ENCODE data around the gene MSX2. TPM values are rescaled to one million over a fixed set of nuclear protein-coding genes. Genes with fewer than 3 reads are reported as not detected.

MSX2 gene
- total RNA-seq, 1 donor from 2014 or later, result 0.56 TPM

DNA sequence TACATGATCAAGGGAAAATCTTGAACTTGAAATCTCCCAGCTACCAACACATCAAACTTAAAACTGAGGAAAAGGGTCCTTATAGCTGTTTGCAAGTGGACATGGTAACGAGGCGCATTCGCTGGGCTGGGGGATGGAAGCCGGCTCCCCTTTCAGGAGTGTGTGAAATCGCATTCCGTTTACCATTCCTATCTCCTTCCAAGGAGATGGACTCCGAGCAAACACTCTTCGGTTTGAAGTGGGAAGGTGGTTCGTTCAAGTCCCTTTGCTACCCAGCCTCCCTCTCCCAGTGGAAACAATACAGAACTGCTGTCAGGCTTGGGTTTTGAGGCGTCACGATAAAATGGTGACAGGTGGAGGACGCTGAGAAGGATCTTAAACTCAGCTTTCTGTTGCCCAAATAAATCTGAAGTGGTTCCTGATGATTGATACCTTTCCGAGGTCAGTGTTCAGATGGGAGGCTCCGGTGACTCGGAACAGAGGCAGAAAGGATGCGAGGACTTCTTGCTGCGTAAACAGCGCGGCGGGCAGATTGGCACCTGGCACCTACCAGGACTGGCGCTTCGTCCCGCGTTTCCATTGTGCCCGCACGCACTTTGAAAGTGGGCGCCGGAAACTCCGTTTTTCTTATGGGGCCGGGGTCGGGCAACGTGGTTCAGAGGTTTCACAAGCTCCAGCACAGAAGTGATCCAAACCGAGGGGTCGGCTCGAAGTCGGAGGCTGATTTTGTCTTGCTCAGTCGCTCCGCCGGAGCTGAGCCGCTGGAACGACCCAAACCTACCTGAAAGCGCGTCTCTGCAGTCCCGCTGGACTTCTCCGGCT, 7.0 kb downstream of the MSX2 start:
- Mint-ChIP-seq H3K27ac (ENCODE audit: unreplicated experiment) (no peak overlapping the region), H3K27me3 (ENCODE audit: unreplicated experiment) (peaks cover 28% of the 10 kb centered on the region), H3K36me3 (ENCODE audit: low read depth, unreplicated experiment) (no peaks in the 10 kb centered on the region), H3K9me3 (ENCODE audit: unreplicated experiment) (no peaks in the 10 kb centered on the region), H3K4me1 (ENCODE audit: unreplicated experiment) (peaks cover 13% of the 10 kb centered on the region), H3K4me3 (ENCODE audit: unreplicated experiment) (no peak overlapping the region)
- no peak for DNase-seq (ENCODE audit: low spot score)
- TF ChIP-seq, protein P1, sequence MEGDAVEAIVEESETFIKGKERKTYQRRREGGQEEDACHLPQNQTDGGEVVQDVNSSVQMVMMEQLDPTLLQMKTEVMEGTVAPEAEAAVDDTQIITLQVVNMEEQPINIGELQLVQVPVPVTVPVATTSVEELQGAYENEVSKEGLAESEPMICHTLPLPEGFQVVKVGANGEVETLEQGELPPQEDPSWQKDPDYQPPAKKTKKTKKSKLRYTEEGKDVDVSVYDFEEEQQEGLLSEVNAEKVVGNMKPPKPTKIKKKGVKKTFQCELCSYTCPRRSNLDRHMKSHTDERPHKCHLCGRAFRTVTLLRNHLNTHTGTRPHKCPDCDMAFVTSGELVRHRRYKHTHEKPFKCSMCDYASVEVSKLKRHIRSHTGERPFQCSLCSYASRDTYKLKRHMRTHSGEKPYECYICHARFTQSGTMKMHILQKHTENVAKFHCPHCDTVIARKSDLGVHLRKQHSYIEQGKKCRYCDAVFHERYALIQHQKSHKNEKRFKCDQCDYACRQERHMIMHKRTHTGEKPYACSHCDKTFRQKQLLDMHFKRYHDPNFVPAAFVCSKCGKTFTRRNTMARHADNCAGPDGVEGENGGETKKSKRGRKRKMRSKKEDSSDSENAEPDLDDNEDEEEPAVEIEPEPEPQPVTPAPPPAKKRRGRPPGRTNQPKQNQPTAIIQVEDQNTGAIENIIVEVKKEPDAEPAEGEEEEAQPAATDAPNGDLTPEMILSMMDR (IDR thresholded peaks at IDR 0.05; ENCODE audit: unreplicated experiment), result no peak

DNA sequence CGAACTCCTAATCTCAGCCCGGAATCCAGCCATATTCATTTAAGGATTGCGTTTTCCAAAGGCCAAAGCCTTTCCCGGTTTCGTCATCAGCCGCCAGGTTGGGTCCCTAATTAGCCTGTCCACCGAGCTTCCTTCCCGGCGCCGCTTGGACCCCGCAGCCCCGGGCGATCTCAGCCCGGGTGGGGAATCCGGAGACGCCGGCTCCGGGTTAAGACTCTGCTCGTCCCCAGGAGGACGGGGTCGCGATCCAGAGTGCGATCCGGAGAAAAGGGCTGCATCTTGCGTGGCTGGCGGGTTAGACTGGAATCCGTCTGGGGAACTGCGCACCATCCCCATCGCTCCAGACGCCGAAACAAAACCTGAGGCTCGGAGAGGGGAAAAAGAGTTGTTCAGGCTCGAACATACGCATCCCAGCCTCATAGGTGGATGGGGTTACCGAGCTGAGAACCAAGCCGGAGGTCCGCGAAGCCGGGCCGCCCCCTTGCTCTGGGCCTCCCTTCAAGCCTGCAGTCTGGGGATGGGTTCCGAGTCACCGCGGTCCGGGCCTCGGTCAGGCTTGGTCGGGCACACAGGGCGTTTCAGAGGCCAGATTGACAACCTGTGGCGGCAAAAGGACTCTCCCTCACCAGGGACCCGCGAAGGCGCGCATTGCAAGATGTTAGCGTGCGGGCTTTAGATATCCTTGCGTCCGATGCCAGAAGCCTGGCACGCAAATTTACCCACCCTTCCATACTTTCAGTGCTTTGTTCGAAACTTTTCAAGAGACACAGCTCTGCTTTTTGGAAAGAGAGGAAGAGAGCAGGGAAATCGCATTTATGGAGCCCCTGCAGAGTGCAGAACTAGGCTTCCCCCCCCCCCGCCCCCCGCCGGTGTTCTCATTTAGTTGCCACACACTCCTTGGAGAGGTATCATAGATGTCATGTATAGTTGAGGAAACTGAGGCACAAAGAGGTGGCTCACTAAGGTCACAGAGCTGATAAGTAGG, 7.9 kb downstream of the MSX2 start:
- H3K4me1 Mint-ChIP-seq (ENCODE audit: unreplicated experiment), result peaks cover 13% of the 10 kb centered on the region
- DNase-seq (ENCODE audit: low spot score), result no peak
- TF ChIP-seq, protein P1 (IDR thresholded peaks at IDR 0.05; ENCODE audit: unreplicated experiment), result no peak
- no peak overlapping the region for H3K4me3 Mint-ChIP-seq (ENCODE audit: unreplicated experiment)
- H3K27me3 Mint-ChIP-seq (ENCODE audit: unreplicated experiment), result peaks cover 26% of the 10 kb centered on the region
- H3K27ac Mint-ChIP-seq (ENCODE audit: unreplicated experiment), result no peak overlapping the region
- no peaks in the 10 kb centered on the region for H3K9me3 Mint-ChIP-seq (ENCODE audit: unreplicated experiment)
- no peaks in the 10 kb centered on the region for H3K36me3 Mint-ChIP-seq (ENCODE audit: low read depth, unreplicated experiment)

DNA sequence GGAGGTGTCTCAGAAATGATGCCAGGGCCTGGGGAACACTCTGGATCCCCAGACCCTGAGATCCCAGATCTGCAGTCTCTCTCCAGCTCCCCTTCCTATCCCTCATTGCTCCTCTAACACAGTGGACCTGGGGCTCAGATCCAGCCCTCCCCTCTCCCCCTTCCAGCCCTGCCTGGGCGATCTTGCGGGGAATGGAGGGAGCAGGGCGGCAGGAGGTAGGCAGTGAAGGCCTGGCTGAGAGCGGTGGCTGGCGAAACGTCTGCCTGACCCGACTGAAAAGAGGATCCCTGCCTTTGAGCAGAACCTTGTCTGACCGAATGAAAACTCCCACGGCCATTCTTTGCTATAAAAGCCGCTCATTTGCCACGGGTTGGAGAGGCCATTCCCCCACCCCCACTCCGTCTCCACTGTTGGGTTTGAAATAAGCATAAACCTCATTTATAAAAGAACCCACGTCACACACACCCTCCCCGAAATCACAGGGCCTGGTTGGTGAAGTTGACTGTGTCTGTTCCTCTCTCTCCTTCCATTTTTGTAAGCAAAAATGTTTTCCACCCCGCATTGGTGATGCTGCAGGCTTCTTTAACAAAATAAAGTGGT, 8.8 kb downstream of the MSX2 start:
- TF ChIP-seq, protein P1 (IDR thresholded peaks at IDR 0.05; ENCODE audit: unreplicated experiment), result no peak
- no peaks in the 10 kb centered on the region for H3K9me3 Mint-ChIP-seq (ENCODE audit: unreplicated experiment)
- no peak overlapping the region for H3K4me3 Mint-ChIP-seq (ENCODE audit: unreplicated experiment)
- peaks cover 25% of the 10 kb centered on the region for H3K27me3 Mint-ChIP-seq (ENCODE audit: unreplicated experiment)
- DNase-seq (ENCODE audit: low spot score), result no peak
- H3K27ac Mint-ChIP-seq (ENCODE audit: unreplicated experiment), result no peak overlapping the region
- H3K4me1 Mint-ChIP-seq (ENCODE audit: unreplicated experiment), result peaks cover 13% of the 10 kb centered on the region
- H3K36me3 Mint-ChIP-seq (ENCODE audit: low read depth, unreplicated experiment), result no peaks in the 10 kb centered on the region

DNA sequence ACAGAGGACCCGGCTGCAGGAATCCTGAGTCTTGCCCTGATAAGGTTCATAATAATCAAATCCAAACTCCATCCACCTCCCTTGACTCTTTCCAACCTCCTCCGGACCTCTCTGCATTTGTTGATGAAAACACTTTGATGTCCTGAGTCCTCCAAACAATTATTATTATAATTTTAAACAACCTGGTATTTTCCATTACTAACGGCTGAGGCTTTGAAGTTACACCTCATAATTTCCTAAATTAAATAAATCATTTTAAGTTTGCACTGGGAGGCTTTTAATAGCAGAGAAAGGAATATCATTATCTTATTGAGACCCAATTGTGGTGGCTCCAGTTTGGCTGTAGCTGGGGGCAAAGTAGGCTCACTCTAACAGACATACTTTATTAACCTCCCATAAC, 9.5 kb downstream of the MSX2 start:
- DNase-seq (ENCODE audit: low spot score), result no peak
- peaks cover 24% of the 10 kb centered on the region for H3K27me3 Mint-ChIP-seq (ENCODE audit: unreplicated experiment)
- H3K36me3 Mint-ChIP-seq (ENCODE audit: low read depth, unreplicated experiment), result no peaks in the 10 kb centered on the region
- no peaks in the 10 kb centered on the region for H3K9me3 Mint-ChIP-seq (ENCODE audit: unreplicated experiment)
- H3K4me3 Mint-ChIP-seq (ENCODE audit: unreplicated experiment), result no peak overlapping the region
- H3K27ac Mint-ChIP-seq (ENCODE audit: unreplicated experiment), result no peak overlapping the region
- TF ChIP-seq, protein P1 (IDR thresholded peaks at IDR 0.05; ENCODE audit: unreplicated experiment), result no peak
- H3K4me1 Mint-ChIP-seq (ENCODE audit: unreplicated experiment), result peaks cover 13% of the 10 kb centered on the region
